Loucy (cell line): ENCODE results near the gene CLSTN1.

Source experiments
- H2AFZ ChIP-seq: fragments of 200-600 bp; sonication (generic); 2 replicates; pipeline ENCODE4 v1.6.0; 2016; ENCODE audit warnings: antibody characterized with exemption, mild to moderate bottlenecking, low read length, moderate library complexity
- H3F3A ChIP-seq: fragments of 200-600 bp; 2 replicates; pipeline ENCODE4 v1.6.0; 2016; ENCODE audit warnings: antibody characterized with exemption, low read depth, mild to moderate bottlenecking
- H3K27me3 ChIP-seq: fragments of 200-600 bp; sonication (generic); 2 replicates; pipeline ENCODE4 v1.6.1; 2014; ENCODE audit warnings: low read length, mild to moderate bottlenecking; ENCODE audit not compliant: insufficient read depth, poor library complexity, severe bottlenecking
- H3K36me3 ChIP-seq: fragments of 200-600 bp; sonication (generic); 2 replicates; pipeline ENCODE4 v1.6.1; 2016; ENCODE audit warnings: low read length; ENCODE audit not compliant: insufficient read depth
- H3K4me1 ChIP-seq: fragments of 200-600 bp; sonication (generic); 2 replicates; pipeline ENCODE4 v1.5.1; 2014; ENCODE audit warnings: low read length, mild to moderate bottlenecking; ENCODE audit not compliant: insufficient read depth, poor library complexity, severe bottlenecking
- H3K4me2 ChIP-seq: fragments of 200-600 bp; sonication (generic); 2 replicates; pipeline ENCODE4 v1.6.0; 2014; ENCODE audit warnings: antibody characterized with exemption, low read length, low read depth, mild to moderate bottlenecking; ENCODE audit not compliant: poor library complexity, severe bottlenecking
- H3K4me3 ChIP-seq: fragments of 200-600 bp; sonication (generic); 2 replicates; pipeline ENCODE4 v1.5.1; 2014; ENCODE audit warnings: low read length, mild to moderate bottlenecking, mixed read lengths; ENCODE audit not compliant: poor library complexity, severe bottlenecking
- H3K79me2 ChIP-seq: fragments of 200-600 bp; sonication (generic); 2 replicates; pipeline ENCODE4 v1.6.1; 2014; ENCODE audit warnings: low read length; ENCODE audit not compliant: insufficient read depth
- H3K9ac ChIP-seq: fragments of 200-600 bp; sonication (generic); 2 replicates; pipeline ENCODE4 v1.6.0; 2014; ENCODE audit warnings: mild to moderate bottlenecking, low read depth, low read length, moderate library complexity; ENCODE audit not compliant: poor library complexity, severe bottlenecking
- H3K9me2 ChIP-seq: fragments of 200-600 bp; sonication (generic); replicated peaks from 2 replicates; pipeline ENCODE4 v1.6.1; 2016; ENCODE audit warnings: low read depth, low read length, mixed read lengths
- H3K9me3 ChIP-seq: fragments of 200-600 bp; sonication (generic); 2 replicates; pipeline ENCODE4 v1.6.1; 2014; ENCODE audit warnings: mild to moderate bottlenecking, antibody characterized with exemption, low read length, low read depth; ENCODE audit not compliant: insufficient read depth
- H4K20me1 ChIP-seq: fragments of 200-600 bp; sonication (generic); 2 replicates; pipeline ENCODE4 v1.6.0; 2014; ENCODE audit warnings: antibody characterized with exemption, low read length, mild to moderate bottlenecking; ENCODE audit not compliant: insufficient read depth, poor library complexity, severe bottlenecking
- CTCF ChIP-seq: fragments of 200-600 bp; sonication (generic); conservative IDR thresholded peaks from 2 replicates; pipeline ENCODE4 v1.5.1; 2014; ENCODE audit warnings: mild to moderate bottlenecking, antibody characterized with exemption, low read length
- EZH2phosphoT487 ChIP-seq: fragments of 200-600 bp; IDR thresholded peaks from 2 replicates; pipeline ENCODE4 v1.6.1; 2018; ENCODE audit warnings: antibody characterized with exemption, mild to moderate bottlenecking, moderate library complexity, borderline replicate concordance

The CLSTN1 gene

GRCh38 chr1:9744106-9744799 is 79.5 kb downstream of the CLSTN1 start:
- no peaks in the 10 kb centered on the region for H3F3A ChIP-seq
- H3K4me1 ChIP-seq = no peaks in the 10 kb centered on the region
- no peaks in the 10 kb centered on the region for H3K9me2 ChIP-seq
- H3K27me3 ChIP-seq = no peaks in the 10 kb centered on the region
- no peak overlapping the region for H3K9ac ChIP-seq
- no peaks in the 10 kb centered on the region for H4K20me1 ChIP-seq
- no peak overlapping the region for H2AFZ ChIP-seq
- H3K79me2 ChIP-seq = no peaks in the 10 kb centered on the region
- H3K4me2 ChIP-seq = no peak overlapping the region
- H3K36me3 ChIP-seq = peaks cover 76% of the 10 kb centered on the region
- H3K9me3 ChIP-seq = no peaks in the 10 kb centered on the region
- TF ChIP-seq CTCF = no peak
- no peak overlapping the region for H3K4me3 ChIP-seq

- Histone ChIP-seq H2AFZ (no peak overlapping the region), H3K27me3 (no peaks in the 10 kb centered on the region), H3K36me3 (peaks cover 89% of the 10 kb centered on the region; the same call in 1 of the 2 replicates), H3K9me2 (no peaks in the 10 kb centered on the region), H3K9ac (no peak overlapping the region), H3K9me3 (no peaks in the 10 kb centered on the region), H3K4me1 (no peaks in the 10 kb centered on the region), H3K4me3 (no peak overlapping the region), H4K20me1 (no peaks in the 10 kb centered on the region), H3F3A (no peaks in the 10 kb centered on the region), H3K79me2 (no peaks in the 10 kb centered on the region), H3K4me2 (no peak overlapping the region)
- TF ChIP-seq EZH2phosphoT487 (no peak), CTCF (no peak)
Observed at GRCh38 chr1:9737671-9738070, 86.1 kb downstream of the CLSTN1 start.

GRCh38 chr1:9737057-9737456 is 86.7 kb downstream of the CLSTN1 start:
- H3K27me3 ChIP-seq = no peaks in the 10 kb centered on the region
- H3K36me3 ChIP-seq = peaks cover 93% of the 10 kb centered on the region; the same call in 1 of the 2 replicates
- H4K20me1 ChIP-seq = no peaks in the 10 kb centered on the region

More at GRCh38 chr1:9737057-9737456, 86.7 kb downstream of the CLSTN1 start:
- H3K4me2 ChIP-seq = no peak overlapping the region
- H3K4me1 ChIP-seq = no peaks in the 10 kb centered on the region
- no peaks in the 10 kb centered on the region for H3K9me2 ChIP-seq
- no peak for TF ChIP-seq EZH2phosphoT487
- TF ChIP-seq CTCF = no peak
- H3K9me3 ChIP-seq = no peaks in the 10 kb centered on the region
- H2AFZ ChIP-seq = no peak overlapping the region
- H3K79me2 ChIP-seq = no peaks in the 10 kb centered on the region
- H3F3A ChIP-seq = no peaks in the 10 kb centered on the region
- H3K4me3 ChIP-seq = no peak overlapping the region
- no peak overlapping the region for H3K9ac ChIP-seq
